SW 1271 (cell line): ENCODE measurements around the gene COG7.

Experiments used
- DNase-seq, 2 experiments: peaks; one replicate each; lab custom pipeline; 2025; lab: John Stamatoyannopoulos, UW

The COG7 gene

GRCh38 chr16:23359092-23359760 is 93.8 kb downstream of the COG7 start:
- no peak for DNase-seq

- DNase-seq: no peak
These were observed 95.2 kb downstream of the COG7 start for GRCh38 chr16:23357761-23358290.

DNA sequence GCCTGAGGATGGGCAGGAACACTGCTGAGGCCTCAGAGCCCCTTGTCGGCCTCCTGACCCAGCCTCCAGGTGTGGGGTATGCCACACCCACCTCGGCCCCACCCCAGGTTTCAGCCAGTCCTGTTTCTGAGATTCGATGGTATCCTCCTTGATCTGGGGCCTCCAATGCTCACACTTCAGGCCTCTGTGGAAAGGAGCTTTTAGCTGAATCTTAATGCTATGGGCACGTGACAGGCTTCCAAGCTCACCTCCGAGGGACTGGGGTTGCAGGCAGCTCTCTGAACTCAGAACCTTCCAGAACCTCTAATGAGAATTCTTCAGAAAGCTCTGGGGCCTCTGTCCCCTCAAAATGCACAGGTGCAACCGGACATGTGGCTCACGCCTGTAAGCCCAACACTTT is 96.0 kb downstream of the COG7 start:
- no peak for DNase-seq

- DNase-seq: no peak
These were observed 97.8 kb downstream of the COG7 start for GRCh38 chr16:23355106-23355670.

- DNase-seq: no peak
These were observed 98.7 kb downstream of the COG7 start for GRCh38 chr16:23354246-23354645.

DNA sequence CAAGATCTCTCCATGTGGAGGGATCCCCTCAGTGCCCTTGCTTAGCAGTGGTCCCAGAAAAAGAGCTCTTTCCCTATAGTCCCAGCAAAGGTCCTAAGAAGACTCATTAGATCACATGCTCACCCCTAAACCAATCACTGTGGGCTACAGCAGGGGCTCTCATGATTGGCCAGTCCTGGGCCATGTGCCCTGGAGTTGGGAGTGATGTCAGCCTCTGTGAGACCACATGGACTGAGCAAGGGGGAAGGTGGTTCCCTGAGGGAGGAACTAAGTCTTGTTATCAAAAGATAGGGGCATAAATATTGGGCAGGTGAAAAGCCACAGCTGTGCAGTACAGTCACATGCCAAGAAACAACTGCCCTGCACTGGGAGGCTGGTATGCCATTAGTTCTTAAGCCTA is 99.5 kb downstream of the COG7 start:
- no peak for DNase-seq

GRCh38 chr16:23351360-23351759 is 101.6 kb downstream of the COG7 start:
- DNase-seq: no peak

DNA sequence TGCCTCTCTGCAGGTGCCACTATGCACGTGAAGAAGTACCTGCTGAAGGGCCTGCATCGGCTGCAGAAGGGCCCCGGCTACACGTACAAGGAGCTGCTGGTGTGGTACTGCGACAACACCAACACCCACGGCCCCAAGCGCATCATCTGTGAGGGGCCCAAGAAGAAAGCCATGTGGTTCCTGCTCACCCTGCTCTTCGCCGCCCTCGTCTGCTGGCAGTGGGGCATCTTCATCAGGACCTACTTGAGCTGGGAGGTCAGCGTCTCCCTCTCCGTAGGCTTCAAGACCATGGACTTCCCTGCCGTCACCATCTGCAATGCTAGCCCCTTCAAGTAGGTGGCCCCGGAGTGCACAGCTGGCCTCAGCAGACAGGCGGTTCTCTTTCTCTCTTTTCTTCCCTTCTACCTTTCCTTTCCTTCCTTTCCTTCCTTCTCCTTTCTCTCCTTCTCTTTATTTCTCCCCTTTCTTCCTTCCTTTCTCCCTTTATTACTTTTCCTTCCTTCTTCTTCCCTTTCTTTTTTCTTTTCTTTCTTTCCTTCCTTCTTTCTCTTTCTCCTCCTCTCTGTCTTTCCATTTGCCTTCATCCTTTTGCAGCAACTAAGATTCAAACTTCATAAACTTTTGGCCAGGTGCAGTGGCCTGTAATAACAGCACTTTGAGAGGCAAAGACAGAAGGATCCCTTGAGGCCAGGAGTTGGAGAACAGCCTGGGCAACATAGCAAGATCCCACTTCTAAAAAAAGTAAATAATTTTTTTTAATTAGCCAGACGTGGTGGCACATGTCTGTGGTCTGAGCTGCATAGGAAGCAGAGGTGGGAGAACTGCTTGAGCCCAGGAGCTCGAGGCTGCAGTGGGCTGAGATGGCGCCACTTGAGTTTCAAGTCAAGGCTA is 104.2 kb downstream of the COG7 start:
- DNase-seq: no peak

GRCh38 chr16:23345237-23345636 is 107.8 kb downstream of the COG7 start:
- no peak for DNase-seq

DNA sequence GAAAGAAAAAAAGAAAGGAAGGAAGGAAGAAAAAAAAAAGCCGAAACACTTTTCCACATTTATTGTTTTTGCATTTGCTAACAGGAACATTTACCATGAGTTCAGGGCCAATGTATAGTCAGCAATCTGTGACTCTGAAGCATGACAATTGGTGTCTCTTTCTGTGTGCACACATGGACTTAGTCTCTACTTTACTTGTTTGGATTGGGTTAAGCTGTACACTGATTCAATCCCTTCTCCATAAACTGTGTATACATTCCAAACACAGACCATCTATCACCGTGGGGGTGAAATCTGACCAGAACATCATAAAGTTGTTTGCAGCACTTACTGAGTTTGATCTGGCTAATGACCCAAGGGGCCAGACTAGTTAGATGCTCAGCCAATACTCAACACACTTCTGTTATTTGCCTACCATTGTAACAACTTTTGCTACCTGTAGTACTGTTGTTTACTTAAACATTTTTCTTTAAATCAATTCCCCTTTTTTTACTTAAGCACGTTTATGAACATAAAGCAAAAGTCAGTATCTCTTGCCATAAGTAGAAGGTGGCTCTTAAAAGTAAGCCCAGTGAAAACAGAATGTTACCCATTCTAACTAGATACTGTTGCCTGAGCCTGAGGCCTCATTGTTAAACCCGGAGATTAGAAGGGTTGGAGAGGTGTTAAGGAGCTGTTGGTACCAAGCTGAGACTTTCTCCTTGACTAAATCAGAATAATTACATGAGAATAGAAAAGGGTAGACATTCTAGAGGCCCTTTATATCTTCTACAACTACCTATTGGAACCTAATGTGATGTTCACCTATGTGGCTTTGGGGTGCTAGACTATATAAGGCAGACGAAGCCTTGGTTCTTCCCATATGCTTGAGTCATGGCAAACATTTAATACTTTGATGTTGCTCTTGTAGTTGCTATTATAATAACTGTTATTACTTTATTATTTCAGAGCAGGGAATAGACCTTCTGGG is 109.1 kb downstream of the COG7 start:
- DNase-seq: no peak

- DNase-seq: no peak
These were observed 110.8 kb downstream of the COG7 start for GRCh38 chr16:23342083-23342640.

GRCh38 chr16:23339787-23340186 is 113.2 kb downstream of the COG7 start:
- DNase-seq: no peak
